ENCODE measurements around the gene LILRA1.
"Not testable (repeated sequence)": the region's sequence is repeated elsewhere in the genome, so short reads cannot be mapped to it uniquely, and the experiment has no call there.

LILRA1 gene

DNA sequence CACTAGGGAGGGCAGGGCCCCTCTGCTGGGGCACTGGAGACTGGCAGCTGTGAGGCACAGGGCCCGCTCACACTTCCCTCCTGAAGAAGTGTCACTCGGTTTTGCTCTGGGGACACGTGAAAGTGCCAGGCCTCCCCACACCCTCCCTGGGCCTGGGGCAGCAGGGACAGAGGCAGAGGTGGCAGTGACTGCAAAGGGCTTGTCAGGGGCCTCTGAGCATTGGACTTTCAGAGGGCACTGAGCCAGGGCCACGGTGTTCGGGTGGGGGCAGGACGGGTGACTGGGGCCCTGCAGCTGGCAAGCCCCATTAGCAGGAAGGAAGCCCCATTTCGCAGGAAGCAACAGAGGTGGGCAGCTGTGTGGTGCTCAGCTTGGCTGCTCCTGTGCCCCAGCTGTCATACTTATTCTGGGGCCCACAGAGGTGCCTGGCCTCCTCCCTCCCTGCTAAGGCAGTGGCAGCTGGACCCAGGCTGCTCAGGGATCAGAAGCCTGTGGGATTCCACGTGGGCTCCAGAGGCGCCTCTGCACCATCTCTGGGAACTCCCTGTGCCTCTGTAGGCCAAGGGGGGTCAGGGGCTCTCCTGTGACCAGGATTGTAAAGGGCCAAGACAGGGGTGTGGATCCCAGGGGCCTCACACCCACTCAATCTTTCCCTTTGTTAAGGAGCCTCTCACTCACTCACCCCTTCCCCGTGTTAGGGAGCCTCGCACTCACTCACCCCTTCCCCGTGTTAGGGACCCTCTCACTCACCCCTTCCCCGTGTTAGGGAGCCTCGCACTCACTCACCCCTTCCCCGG lies 31.7 kb downstream of the LILRA1 start:
- DNase-seq (ENCODE audit: low spot score) = not testable (repeated sequence)

GRCh38 chr19:54626757-54627156 lies 33.3 kb downstream of the LILRA1 start:
- DNase-seq (ENCODE audit: low spot score) = no peak

GRCh38 chr19:54627912-54628311 lies 34.5 kb downstream of the LILRA1 start:
- not testable (repeated sequence) for DNase-seq (ENCODE audit: low spot score)

- DNase-seq (ENCODE audit: low spot score) = not testable (repeated sequence)
These were observed 36.8 kb downstream of the LILRA1 start, which contains the start of gene LILRB1 for GRCh38 chr19:54630262-54630661. Gene LILRB1 (plus strand): TSS chr19:54630484. CDS start chr19:54631074, 590 bp downstream.

DNA sequence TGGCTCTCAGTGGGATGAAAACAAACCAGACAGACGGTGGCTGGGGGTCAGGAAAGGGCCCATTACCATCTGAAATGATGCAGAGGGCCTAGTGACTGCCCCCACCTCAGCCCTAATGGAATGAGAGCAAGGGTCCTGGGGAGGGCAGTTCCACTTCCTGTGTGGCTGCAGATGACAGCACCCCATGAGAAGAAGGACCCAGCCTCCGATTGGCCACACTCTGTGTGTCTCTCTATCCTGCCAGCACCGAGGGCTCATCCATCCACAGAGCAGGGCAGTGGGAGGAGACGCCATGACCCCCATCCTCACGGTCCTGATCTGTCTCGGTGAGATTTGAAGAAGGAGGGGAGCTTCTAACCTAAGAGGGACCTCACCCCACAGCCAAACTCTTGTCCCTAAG lies 37.4 kb downstream of the LILRA1 start:
- no peak for DNase-seq (ENCODE audit: low spot score)

DNA sequence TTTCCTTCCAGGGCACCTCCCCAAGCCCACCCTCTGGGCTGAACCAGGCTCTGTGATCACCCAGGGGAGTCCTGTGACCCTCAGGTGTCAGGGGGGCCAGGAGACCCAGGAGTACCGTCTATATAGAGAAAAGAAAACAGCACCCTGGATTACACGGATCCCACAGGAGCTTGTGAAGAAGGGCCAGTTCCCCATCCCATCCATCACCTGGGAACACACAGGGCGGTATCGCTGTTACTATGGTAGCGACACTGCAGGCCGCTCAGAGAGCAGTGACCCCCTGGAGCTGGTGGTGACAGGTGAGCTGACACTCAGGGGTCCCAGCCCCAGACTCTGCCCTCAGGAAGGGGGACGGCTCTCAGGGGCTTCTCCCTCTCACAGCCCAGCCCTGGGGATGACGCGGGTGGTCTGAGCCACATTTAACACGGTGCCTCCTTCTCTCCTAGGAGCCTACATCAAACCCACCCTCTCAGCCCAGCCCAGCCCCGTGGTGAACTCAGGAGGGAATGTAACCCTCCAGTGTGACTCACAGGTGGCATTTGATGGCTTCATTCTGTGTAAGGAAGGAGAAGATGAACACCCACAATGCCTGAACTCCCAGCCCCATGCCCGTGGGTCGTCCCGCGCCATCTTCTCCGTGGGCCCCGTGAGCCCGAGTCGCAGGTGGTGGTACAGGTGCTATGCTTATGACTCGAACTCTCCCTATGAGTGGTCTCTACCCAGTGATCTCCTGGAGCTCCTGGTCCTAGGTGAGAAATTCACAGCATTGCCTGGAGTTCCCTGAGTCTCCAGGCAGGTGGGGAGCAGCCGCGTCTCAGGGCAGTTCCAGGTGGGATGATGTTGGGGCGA lies 38.3 kb downstream of the LILRA1 start:
- not testable (repeated sequence) for DNase-seq (ENCODE audit: low spot score)

- DNase-seq (ENCODE audit: low spot score) = not testable (repeated sequence)
These were observed 39.1 kb downstream of the LILRA1 start for GRCh38 chr19:54632517-54632916.

GRCh38 chr19:54633401-54633800 lies 40.0 kb downstream of the LILRA1 start:
- DNase-seq (ENCODE audit: low spot score) = no peak

- DNase-seq (ENCODE audit: low spot score) = not testable (repeated sequence)
These were observed 42.6 kb downstream of the LILRA1 start for GRCh38 chr19:54636081-54636480.

- no peak for DNase-seq (ENCODE audit: low spot score)
These were observed 45.3 kb downstream of the LILRA1 start for GRCh38 chr19:54638683-54639082.

DNA sequence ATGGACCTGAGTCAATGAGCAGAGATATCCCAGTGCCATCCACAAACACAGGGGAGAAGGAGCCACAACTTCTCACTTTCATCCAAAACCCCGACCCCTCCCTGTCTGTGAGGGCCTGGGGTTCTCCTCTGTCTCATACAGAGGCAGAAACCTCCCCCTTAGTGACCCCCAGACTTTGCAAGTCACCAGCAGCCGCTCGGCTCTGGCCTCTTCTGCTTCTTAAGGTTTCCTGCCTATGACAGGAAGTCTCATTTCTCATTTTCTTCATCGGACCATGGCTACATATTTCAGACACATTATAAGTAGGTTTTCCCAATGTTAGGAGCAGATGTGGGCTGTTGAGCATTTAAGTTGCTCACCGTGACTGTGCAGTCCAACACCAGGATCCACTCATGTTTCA lies 49.5 kb downstream of the LILRA1 start:
- DNase-seq (ENCODE audit: low spot score) = not testable (repeated sequence)

DNA sequence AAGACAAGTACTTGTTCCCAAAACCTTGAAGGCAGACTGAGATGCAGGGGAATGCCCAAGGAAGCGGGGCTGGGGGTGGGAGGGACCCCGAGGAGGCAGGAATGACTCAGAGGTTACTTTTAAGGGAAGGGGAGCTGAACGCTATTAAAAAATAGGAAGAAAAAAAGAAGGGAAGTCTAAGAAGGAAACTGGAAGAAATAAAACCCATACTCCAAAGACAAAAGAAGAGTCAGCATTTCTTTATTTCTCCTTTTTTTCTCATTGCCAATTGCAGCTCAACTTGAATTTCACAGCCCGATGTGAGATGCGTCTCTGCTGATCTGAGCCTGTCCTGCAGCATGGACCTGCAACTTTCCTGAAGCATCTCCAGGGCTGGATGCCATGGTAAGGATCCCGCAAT lies 50.2 kb downstream of the LILRA1 start:
- DNase-seq (ENCODE audit: low spot score) = not testable (repeated sequence)

DNA sequence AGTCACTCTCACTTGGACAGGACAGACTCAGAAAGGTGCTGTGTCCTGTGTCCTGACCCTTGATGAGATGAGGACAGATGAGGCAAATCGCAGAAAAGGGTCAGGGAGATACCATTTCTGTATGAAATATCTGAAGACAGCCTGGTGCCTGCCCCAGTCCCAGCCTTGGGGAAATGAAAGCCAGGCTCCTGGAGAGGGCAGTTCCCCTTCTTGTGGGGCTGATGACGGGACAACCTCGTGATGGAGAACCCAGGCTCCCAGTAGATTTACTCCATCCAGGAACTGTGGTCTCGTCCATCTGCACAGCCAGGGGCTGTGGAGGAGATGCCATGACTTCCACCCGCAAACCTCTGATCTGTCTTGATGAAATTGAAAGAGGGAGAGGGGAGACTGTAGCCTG lies 50.6 kb downstream of the LILRA1 start:
- DNase-seq (ENCODE audit: low spot score) = no peak

- DNase-seq (ENCODE audit: low spot score) = no peak
These were observed 53.0 kb downstream of the LILRA1 start for GRCh38 chr19:54646331-54646841.

- no peak for DNase-seq (ENCODE audit: low spot score)
These were observed 54.7 kb downstream of the LILRA1 start for GRCh38 chr19:54648129-54648528.

DNA sequence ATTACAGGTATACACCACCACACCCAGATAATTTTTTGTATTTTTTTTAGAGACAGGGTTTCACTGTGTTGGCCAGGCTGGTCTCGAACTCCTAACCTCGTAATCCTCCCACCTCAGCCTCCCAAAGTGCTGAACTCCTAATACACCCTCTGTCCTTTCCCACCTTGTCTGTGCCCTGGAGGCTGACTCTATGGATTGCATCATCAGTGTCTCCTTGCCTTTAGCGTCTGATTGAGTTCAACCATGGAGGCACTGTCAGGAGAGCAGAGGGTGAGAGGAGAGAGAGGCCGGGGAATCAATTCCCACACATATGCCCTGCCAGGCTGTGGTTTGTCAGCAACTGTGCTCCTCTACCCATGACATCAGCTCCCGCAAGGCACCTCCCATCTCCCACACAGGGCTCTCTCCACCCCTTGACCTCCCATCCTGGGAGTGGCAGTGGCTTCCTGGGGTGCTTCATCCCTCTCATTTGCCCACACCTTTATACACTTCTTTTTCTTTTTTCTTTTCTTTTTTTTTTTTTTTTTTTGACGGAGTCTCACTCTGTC lies 56.8 kb downstream of the LILRA1 start:
- DNase-seq (ENCODE audit: low spot score) = no peak
